Heart left ventricle (tissue), 16 donors: ENCODE measurements around the gene CPNE2. TPM values are rescaled to one million over a fixed set of nuclear protein-coding genes. Genes with fewer than 3 reads are reported as not detected.
A peak's percentile ranks its signal among the peaks of the same experiment; 100 is the strongest.

ENCODE experiments used
- ATAC-seq, 4 donors: fragments of 200-7000 bp; cut with Tn5 transposase; one replicate each; pipeline ENCODE4 v1.9.1; 2020 to 2022; ENCODE audit warnings: moderate library complexity in 4 of 4, mild to moderate bottlenecking in 3 of 4, moderate number of reproducible peaks in 1 of 4
- DNase-seq, 5 donors: peaks; one replicate each; pipeline ENCODE4 v3.0.0-alpha.2; 2020
- H3K27ac ChIP-seq, 12 donors: fragments of 200-600 bp; sonication (generic) in 4 of 12; one replicate each; pipeline versions ENCODE4 v1.5.0 to v1.8.0; 2016 to 2022; ENCODE audit warnings: mild to moderate bottlenecking in 2 of 12
- H3K27me3 ChIP-seq, 9 donors: fragments of 200-600 bp; sonication (generic) in 2 of 9; one replicate each; pipeline versions ENCODE4 v1.5.1 to v1.8.0; 2016 to 2022; ENCODE audit warnings: mild to moderate bottlenecking in 3 of 9
- H3K36me3 ChIP-seq, 9 donors: fragments of 200-600 bp; sonication (generic) in 2 of 9; one replicate each; pipeline versions ENCODE4 v1.5.0 to v1.8.0; 2018 to 2022; ENCODE audit warnings: mild to moderate bottlenecking in 2 of 9
- H3K4me1 ChIP-seq, 12 donors: fragments of 200-600 bp; sonication (generic) in 4 of 12; one replicate each; pipeline versions ENCODE4 v1.5.0 to v1.8.0; 2016 to 2022; ENCODE audit warnings: mild to moderate bottlenecking in 3 of 12
- H3K4me3 ChIP-seq, 12 donors: fragments of 200-600 bp; sonication (generic) in 4 of 12; one replicate each; pipeline versions ENCODE4 v1.5.0 to v1.8.0; 2017 to 2022; ENCODE audit warnings: mild to moderate bottlenecking in 9 of 12, moderate library complexity in 4 of 12
- H3K9me3 ChIP-seq, 12 donors: fragments of 200-600 bp; sonication (generic) in 4 of 12; one replicate each; pipeline versions ENCODE4 v1.5.0 to v1.8.0; 2016 to 2022; ENCODE audit warnings: mild to moderate bottlenecking in 1 of 12
- POLR2A ChIP-seq, 2 donors: fragments of 450-650 bp; IDR thresholded peaks; one replicate each; pipeline ENCODE4 v1.6.1; 2017; ENCODE audit warnings: antibody characterized with exemption in 2 of 2, mild to moderate bottlenecking in 2 of 2, moderate library complexity in 2 of 2
- WGBS, 4 donors: extraction: QIAGEN DNeasy Blood & Tissue Kit in 2 of 4; methylation state at CpG; one replicate each; pipeline versions ENCODE4 v1.1.5 to v1.1.7; 2013 to 2018; 5-methylcytosine and 5-hydroxymethylcytosine counted together
- intact Hi-C, 10 donors: fragments of 100-400 bp; cut with DNase I; formaldehyde crosslinking; loops; one replicate each; pipeline versions ENCODE4 v1.11.1 to v1.14.2; 2022
- polyA plus RNA-seq, 2 donors: library from polyadenylated mRNA; stranded (reverse); fragments of 200-250 nt; gene quantifications; one replicate each; pipeline ENCODE4 v1.2.3, GENCODE V29; 2013
- total RNA-seq, 9 donors: library from RNA; depleted of rRNA in 2 of 9; stranded (reverse); fragments of >200 nt in 2 of 9; fragmentation: NEBNext Ultra II Directional in 3 of 9; extraction: Animal tissue kit (Norgen Biotek cat#: 25700) in 3 of 9; gene quantifications; one replicate each; pipeline versions ENCODE4 v1.1.0 to v1.2.4, GENCODE V29; 2016 to 2023
- TF ChIP-seq, protein P1 (sequence below), 12 donors: fragments of 200-600 bp; sonication (generic) in 4 of 12; IDR thresholded peaks; one replicate each; pipeline versions ENCODE4 v1.5.0 to v1.8.0; 2018 to 2022; ENCODE audit warnings: antibody characterized with exemption in 12 of 12, mild to moderate bottlenecking in 5 of 12
- donor health status: ischemic (EF 13 %, LVEDD 7.1; RV severe dilation, severe dysfunction).
- donor health status: healthy with polysubstance abuse.
- donor health status: DM: no; HTN: yes; CAD: no.
- donor health status: DM: no; HTN: no; CAD: no.
- donor health status: ischemic (EF 25% LVEDD 6.9; RV normal size, moderate dysfunction).
- donor health status: ischemic (EF 25% LVEDD 5.7; RV mildly dilated, moderate dysfunction).
- donor health status: healthy.
- donor health status: DM: yes; HTN: yes; CAD: no.
- donor health status: ischemic (EF 35%, LVEDD 5.7; RV mildly dilated, moderate dysfunction).
- donor health status: nonischemic (EF 11% LVEDD 7.7; RV severe dilation, severe dysfunction).
- donor health status: DM: yes; HTN: yes; CAD: no.
- donor health status: PGD.
- donor health status: ischemic (EF 29% LVEDD 5.4; RV normal size, mild dysfunction).
- donor health status: nonischemic (EF 23%, LVEDD 6.1; RV moderate dilation, normal function).

The CPNE2 gene
- total and polyA plus RNA-seq, 11 donors = 7.2 to 23.6 (median 14.0) TPM

DNA sequence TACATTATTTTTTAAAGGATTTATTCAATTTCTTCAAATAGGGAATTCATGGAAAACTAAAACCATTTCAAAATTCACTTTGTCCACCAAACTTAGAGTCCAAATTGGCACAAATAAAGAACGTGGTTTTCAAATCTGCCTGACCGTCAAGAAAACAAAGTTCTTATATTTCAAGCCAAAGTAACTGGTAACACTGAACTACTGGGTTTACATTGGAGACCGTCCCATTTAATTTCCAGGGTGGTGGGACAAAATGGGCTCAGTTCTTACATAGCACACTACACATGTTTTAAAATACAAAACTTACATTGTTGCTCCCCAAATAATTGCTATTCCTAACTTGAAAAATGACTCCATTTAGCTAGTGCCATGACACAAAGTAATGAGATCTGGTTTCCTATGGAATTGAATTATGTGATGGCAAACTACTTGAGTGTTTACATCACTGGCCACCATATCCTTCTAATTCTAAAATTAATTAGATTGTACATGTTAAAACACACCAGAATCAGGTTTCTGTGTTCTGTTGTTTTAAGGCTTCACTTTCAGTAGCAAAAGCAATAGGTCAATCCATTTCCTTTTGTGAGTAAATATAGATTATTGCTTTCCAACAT, 86.9 kb downstream of the CPNE2 start:
- ATAC-seq = no peak

DNA sequence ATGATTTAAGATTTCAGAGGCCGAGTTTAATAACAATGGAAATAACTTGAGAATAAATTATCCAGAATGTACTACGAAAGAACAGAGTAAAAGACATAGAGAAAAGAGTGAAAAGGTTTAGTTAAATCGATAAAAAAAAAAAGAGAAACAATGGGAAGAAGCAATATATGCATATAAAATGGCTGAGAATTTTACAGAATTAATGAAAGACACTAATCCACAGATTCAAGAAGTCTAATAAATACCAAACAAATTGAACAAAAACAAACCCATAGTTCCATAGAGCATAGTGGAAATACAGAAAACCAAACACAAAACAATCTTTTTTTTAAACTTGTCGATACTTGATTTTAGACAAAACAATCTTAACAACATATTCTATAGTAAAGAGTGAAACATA, 91.7 kb downstream of the CPNE2 start:
- Histone ChIP-seq H3K4me1 (peaks cover 5 to 34% (median 22%) of the 10 kb centered on the region in 12 donors), H3K27me3 (no peaks in the 10 kb centered on the region), H3K4me3 (no peak overlapping the region), H3K27ac (no peak overlapping the region), H3K36me3 (peaks cover 0 to under 1% (median 0%) of the 10 kb centered on the region in 9 donors), H3K9me3 (no peaks in the 10 kb centered on the region)
- intact Hi-C loops = loop anchor here in 1 of 10 donors (1.0 kb wide), 1 partner anchor 19 kb away; no protein-coding TSS in a partner anchor
- DNase-seq (no peak), ATAC-seq (no peak)
- TF ChIP-seq, protein P1, sequence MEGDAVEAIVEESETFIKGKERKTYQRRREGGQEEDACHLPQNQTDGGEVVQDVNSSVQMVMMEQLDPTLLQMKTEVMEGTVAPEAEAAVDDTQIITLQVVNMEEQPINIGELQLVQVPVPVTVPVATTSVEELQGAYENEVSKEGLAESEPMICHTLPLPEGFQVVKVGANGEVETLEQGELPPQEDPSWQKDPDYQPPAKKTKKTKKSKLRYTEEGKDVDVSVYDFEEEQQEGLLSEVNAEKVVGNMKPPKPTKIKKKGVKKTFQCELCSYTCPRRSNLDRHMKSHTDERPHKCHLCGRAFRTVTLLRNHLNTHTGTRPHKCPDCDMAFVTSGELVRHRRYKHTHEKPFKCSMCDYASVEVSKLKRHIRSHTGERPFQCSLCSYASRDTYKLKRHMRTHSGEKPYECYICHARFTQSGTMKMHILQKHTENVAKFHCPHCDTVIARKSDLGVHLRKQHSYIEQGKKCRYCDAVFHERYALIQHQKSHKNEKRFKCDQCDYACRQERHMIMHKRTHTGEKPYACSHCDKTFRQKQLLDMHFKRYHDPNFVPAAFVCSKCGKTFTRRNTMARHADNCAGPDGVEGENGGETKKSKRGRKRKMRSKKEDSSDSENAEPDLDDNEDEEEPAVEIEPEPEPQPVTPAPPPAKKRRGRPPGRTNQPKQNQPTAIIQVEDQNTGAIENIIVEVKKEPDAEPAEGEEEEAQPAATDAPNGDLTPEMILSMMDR (IDR thresholded peaks at IDR 0.05) = no peak
- TF ChIP-seq POLR2A (IDR thresholded peaks at IDR 0.05) = no peak
- 95 to 96% (median 96%) methylated on average over 4 of the region's 4 CpGs for WGBS, 4 donors

More for the DNA sequence above, 86.9 kb downstream of the CPNE2 start:
- intact Hi-C loops = loop anchor here in 1 of 10 donors (10.0 kb wide), 1 partner anchor 315 kb away; the partner anchor contains the start of gene SLC12A3
- WGBS, 4 donors = 77 to 82% (median 80%) methylated on average over 3 of the region's 3 CpGs
- Histone ChIP-seq H3K36me3 (peaks cover 0 to 13% (median 0%) of the 10 kb centered on the region in 9 donors), H3K27ac (no peak overlapping the region), H3K4me1 (peaks cover 0 to 20% (median 8%) of the 10 kb centered on the region in 12 donors), H3K9me3 (no peaks in the 10 kb centered on the region), H3K27me3 (no peaks in the 10 kb centered on the region), H3K4me3 (no peak overlapping the region)
- no peak for DNase-seq
- TF ChIP-seq, protein P1 (IDR thresholded peaks at IDR 0.05) = no peak
- no peak for TF ChIP-seq POLR2A (IDR thresholded peaks at IDR 0.05)

DNA sequence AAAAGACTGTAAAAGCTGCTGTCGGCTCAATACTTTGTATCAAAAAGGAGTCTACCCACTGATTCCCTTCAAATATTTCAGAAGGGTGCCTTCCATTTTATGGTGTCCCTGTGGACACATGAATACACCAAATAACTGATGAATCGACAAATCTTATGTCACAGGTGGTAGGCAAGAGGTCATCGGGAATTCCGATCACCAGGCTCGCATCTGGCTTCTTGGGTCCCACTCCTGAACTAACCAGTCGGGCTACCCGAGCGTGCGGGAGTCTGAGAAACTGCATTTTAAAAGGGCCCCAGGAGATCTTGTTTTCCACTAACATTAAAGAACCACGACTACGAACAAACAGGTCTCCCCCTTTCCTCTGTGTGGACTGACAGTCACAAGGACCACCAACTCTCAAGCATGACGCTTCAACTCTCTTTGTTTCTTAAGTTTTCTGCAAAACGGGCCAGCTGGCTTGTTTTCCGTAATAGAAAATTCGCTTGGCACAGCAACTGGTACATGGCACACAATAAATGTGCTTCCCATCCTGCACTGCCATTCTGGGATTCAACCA, 92.6 kb downstream of the CPNE2 start:
- intact Hi-C loops = loop anchor here in 2 of 10 donors (1.0 to 5.0 kb wide), 2 partner anchors 20 to 112 kb away; no protein-coding TSS in a partner anchor
- no peak for DNase-seq

More for the DNA sequence above, 92.6 kb downstream of the CPNE2 start:
- Histone ChIP-seq H3K4me1 (peaks cover 5 to 37% (median 22%) of the 10 kb centered on the region in 12 donors), H3K27ac (peak overlapping the region; percentile 62 to 96 (median 94)), H3K4me3 (peak overlapping the region; percentile 63 to 99 (median 92)), H3K27me3 (no peaks in the 10 kb centered on the region), H3K9me3 (no peaks in the 10 kb centered on the region), H3K36me3 (peaks cover 0 to 8% (median 0%) of the 10 kb centered on the region in 9 donors)
- WGBS, 4 donors = 24 to 30% (median 29%) methylated on average over 15 of the region's 15 CpGs
- no peak for ATAC-seq
- TF ChIP-seq POLR2A (IDR thresholded peaks at IDR 0.05) = no peak
- TF ChIP-seq, protein P1 (IDR thresholded peaks at IDR 0.05) = no peak
